ENCODE results near the gene ACP1.

Gene ACP1

DNA sequence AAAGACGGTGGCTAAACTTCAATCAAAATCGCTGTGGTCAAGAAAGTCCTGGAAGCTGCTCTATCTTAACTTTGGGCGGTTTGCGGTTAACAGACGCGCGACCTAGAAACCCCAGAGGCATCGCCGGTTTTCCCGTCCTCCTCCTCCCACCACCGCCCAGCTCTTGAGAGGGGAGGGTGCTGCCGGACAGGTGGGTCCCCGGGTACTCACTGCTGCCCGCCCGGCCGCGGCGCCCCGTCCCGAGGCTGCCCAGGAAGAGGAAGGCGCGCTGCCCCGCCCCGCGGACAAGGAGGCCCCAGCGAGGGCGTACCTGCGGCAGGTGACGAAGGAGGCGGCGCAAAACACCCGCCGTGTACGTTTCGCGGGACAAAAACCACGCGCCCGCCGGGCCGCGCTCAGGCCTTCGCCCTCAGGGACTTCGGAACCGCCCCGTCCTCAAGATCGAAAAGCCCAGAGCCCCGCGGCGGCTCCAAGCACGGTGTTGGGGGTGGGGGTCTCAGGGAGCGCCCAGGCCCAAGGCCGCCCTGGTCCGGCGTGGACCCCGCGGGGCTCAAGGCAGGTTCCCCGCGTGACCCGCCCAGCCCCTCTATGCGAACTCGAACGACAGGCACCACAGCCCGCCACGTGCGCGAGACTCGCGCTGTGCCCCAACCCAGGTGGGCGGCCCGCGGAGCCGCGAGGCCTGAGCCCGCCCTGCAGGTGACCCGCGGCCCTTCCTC, 814 bp upstream of the ACP1 start, which contains the start of gene SH3YL1:
Gene SH3YL1, minus strand, starts transcription at position 259 of the 719 bp plus-strand sequence. Its CDS starts 48 bp downstream, at position 211.
- Histone ChIP-seq H3K27ac (ENCODE audit: insufficient read depth, low read depth, low read length, poor library complexity, severe bottlenecking) (no peak within 1 kb of the TSS), H3K36me3 (ENCODE audit: control insufficient read depth, insufficient read depth, low read length) (no peaks in the 10 kb centered on the region), H3K4me1 (ENCODE audit: control insufficient read depth, insufficient read depth, low read length) (peaks cover 6% of the 10 kb centered on the region), H3K27me3 (ENCODE audit: control insufficient read depth, insufficient read depth, low read length, poor library complexity, severe bottlenecking) (peaks cover 16% of the 10 kb centered on the region), H3K9me3 (ENCODE audit: control insufficient read depth, low read length) (no peaks in the 10 kb centered on the region), H3K4me3 (ENCODE audit: insufficient read depth, low read depth, low read length) (peak within 1 kb of the TSS; percentile 76)
- 5 to 6% methylated on average over 77 of the region's 77 CpGs for WGBS, 2 experiments

DNA sequence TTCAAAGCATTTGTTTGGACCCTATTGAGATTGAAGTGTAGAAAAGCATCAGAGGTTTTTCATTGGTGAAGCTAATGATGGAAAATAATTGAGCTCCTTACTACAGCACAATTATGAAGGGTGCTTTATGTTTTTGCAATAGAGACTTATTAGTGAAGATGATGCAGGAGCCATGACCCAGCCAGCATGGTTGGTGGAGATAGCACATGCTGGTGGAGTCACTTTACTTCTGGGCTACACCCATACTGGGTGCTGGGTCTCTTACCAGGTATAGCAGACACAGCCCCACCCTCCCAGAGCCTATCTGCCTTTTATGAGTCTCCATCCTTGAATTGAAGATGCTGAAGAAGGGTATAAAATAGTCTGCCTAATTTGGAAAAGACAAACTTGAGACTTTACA, 3.6 kb downstream of the ACP1 start:
- Histone ChIP-seq H3K27ac (ENCODE audit: insufficient read depth, low read depth, low read length, poor library complexity, severe bottlenecking) (no peak overlapping the region), H3K27me3 (ENCODE audit: control insufficient read depth, insufficient read depth, low read length, poor library complexity, severe bottlenecking) (peaks cover 10% of the 10 kb centered on the region), H3K4me1 (ENCODE audit: control insufficient read depth, insufficient read depth, low read length) (peaks cover 6% of the 10 kb centered on the region), H3K4me3 (ENCODE audit: insufficient read depth, low read depth, low read length) (no peak overlapping the region), H3K9me3 (ENCODE audit: control insufficient read depth, low read length) (no peaks in the 10 kb centered on the region), H3K36me3 (ENCODE audit: control insufficient read depth, insufficient read depth, low read length) (no peaks in the 10 kb centered on the region)

DNA sequence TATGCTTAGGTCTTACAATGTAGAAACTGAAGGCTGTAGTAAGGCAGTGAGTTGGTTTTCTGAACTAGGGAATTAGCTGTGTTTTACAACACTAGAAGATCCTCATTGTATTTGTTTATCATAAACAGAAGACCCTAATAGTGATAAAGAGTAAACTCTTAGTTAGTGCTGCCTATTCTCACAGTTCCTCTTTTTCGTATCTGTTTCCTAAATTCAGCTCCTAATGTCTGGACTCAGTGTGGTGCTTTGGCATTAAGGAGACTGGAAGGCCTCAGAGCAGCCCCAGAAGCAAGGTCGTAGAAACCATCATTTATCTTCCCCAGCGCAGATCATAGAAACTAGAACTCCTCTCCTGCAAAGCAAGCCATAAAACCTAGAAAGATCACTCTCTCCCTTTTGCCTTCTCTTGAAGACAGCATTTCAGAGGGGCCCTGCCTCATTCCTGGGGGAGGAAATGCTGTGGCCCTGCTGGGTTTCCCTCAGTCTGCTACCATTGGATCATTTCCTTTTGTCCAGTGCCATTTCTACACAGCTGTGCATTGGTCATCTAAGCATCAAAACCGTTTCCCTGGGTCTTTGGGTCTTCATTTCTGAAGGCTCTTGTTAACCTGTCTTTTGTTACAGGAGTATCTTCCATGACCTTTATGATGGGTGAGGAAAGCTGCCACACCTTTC, 4.7 kb downstream of the ACP1 start:
- Histone ChIP-seq H3K4me1 (ENCODE audit: control insufficient read depth, insufficient read depth, low read length) (peaks cover 6% of the 10 kb centered on the region), H3K9me3 (ENCODE audit: control insufficient read depth, low read length) (no peaks in the 10 kb centered on the region), H3K36me3 (ENCODE audit: control insufficient read depth, insufficient read depth, low read length) (no peaks in the 10 kb centered on the region), H3K27ac (ENCODE audit: insufficient read depth, low read depth, low read length, poor library complexity, severe bottlenecking) (no peak overlapping the region), H3K4me3 (ENCODE audit: insufficient read depth, low read depth, low read length) (no peak overlapping the region), H3K27me3 (ENCODE audit: control insufficient read depth, insufficient read depth, low read length, poor library complexity, severe bottlenecking) (no peaks in the 10 kb centered on the region)
- 95 to 96% methylated on average over 4 of the region's 4 CpGs for WGBS, 2 experiments

DNA sequence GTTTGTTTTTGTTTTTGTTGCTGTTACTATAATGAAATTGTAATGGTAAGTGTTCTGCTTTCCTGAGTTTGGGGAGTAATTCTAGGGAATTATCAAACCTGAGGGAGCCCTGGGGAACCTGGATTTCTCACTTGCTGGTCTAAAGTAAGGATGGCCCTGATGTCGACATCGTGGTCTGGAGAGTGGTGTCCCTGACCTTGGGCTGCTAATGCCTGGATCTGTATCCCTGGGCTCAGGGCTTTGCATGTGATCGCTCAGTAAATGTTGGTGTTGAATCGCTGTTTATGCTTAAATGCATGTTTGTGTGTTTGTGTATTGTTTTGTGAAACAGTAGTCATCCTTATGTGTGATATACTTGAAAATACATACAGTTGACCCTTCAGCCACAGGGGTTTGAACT, 6.1 kb downstream of the ACP1 start:
- no peaks in the 10 kb centered on the region for H3K9me3 ChIP-seq (ENCODE audit: control insufficient read depth, low read length)
- peaks cover 2% of the 10 kb centered on the region for H3K36me3 ChIP-seq (ENCODE audit: control insufficient read depth, insufficient read depth, low read length)
- H3K27ac ChIP-seq (ENCODE audit: insufficient read depth, low read depth, low read length, poor library complexity, severe bottlenecking): no peak overlapping the region
- no peak overlapping the region for H3K4me3 ChIP-seq (ENCODE audit: insufficient read depth, low read depth, low read length)
- 98 to 99% methylated on average over 4 of the region's 4 CpGs for WGBS, 2 experiments
- peaks cover 3% of the 10 kb centered on the region for H3K4me1 ChIP-seq (ENCODE audit: control insufficient read depth, insufficient read depth, low read length)
- no peaks in the 10 kb centered on the region for H3K27me3 ChIP-seq (ENCODE audit: control insufficient read depth, insufficient read depth, low read length, poor library complexity, severe bottlenecking)

DNA sequence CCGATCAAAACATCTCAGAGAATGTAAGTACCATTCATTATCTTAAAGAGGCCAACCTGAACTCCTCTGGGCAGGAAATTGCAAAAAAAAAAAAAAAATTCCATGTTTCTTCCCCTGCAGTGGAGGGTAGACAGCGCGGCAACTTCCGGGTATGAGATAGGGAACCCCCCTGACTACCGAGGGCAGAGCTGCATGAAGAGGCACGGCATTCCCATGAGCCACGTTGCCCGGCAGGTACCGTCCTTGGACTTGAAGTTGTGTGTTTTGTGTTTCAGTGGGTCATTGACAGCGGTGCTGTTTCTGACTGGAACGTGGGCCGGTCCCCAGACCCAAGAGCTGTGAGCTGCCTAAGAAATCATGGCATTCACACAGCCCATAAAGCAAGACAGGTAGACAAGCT, 7.2 kb downstream of the ACP1 start:
- Histone ChIP-seq H3K4me1 (ENCODE audit: control insufficient read depth, insufficient read depth, low read length) (no peaks in the 10 kb centered on the region), H3K36me3 (ENCODE audit: control insufficient read depth, insufficient read depth, low read length) (peaks cover 5% of the 10 kb centered on the region), H3K9me3 (ENCODE audit: control insufficient read depth, low read length) (no peaks in the 10 kb centered on the region), H3K27me3 (ENCODE audit: control insufficient read depth, insufficient read depth, low read length, poor library complexity, severe bottlenecking) (no peaks in the 10 kb centered on the region), H3K4me3 (ENCODE audit: insufficient read depth, low read depth, low read length) (no peak overlapping the region), H3K27ac (ENCODE audit: insufficient read depth, low read depth, low read length, poor library complexity, severe bottlenecking) (no peak overlapping the region)
- WGBS, 2 experiments: 92 to 94% methylated on average over 12 of the region's 12 CpGs

DNA sequence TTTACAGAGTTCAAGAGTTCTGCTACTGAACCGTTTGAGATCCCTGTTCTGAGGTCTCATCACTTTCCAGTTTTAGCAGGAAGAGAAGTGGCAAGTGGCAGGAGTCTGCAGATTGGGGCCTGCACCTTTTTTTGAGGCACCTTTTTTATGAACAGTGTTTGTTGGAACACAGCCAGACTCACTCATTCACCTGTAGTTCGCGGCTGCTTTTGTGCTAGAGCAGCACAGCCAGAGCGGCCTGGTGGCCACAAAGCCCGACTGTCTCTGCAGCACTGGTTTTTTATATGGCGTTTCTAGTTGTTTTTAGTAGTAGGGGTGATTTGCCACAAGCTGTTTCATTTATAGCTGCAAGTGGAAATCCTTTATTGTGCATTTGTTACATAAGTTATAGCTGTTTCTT, 8.6 kb downstream of the ACP1 start:
- Histone ChIP-seq H3K27ac (ENCODE audit: insufficient read depth, low read depth, low read length, poor library complexity, severe bottlenecking) (no peak overlapping the region), H3K4me3 (ENCODE audit: insufficient read depth, low read depth, low read length) (no peak overlapping the region), H3K27me3 (ENCODE audit: control insufficient read depth, insufficient read depth, low read length, poor library complexity, severe bottlenecking) (no peaks in the 10 kb centered on the region), H3K36me3 (ENCODE audit: control insufficient read depth, insufficient read depth, low read length) (peaks cover 15% of the 10 kb centered on the region), H3K4me1 (ENCODE audit: control insufficient read depth, insufficient read depth, low read length) (no peaks in the 10 kb centered on the region), H3K9me3 (ENCODE audit: control insufficient read depth, low read length) (no peaks in the 10 kb centered on the region)
- WGBS, 2 experiments: 92 to 95% methylated on average over 5 of the region's 6 CpGs

DNA sequence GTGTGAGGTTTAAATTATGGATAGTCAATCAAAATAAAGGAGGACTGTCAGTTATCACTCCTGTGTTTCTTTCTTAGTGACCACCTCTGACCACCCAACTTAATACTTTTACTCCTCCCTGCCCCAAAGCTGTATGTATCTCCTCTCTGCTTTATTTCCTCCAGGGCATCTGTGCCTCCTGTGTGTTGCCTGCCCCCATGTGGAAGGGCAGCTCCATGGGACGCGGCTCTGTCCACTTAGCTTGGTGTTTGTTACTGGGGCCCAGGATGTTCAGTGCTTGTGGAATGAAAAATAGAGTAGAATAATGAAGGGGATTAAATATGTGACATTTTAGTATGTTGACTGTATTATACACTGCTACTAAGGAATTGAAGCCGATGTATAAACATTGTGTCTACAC, 9.8 kb downstream of the ACP1 start:
- H3K36me3 ChIP-seq (ENCODE audit: control insufficient read depth, insufficient read depth, low read length): peaks cover 21% of the 10 kb centered on the region
- no peaks in the 10 kb centered on the region for H3K9me3 ChIP-seq (ENCODE audit: control insufficient read depth, low read length)
- H3K27me3 ChIP-seq (ENCODE audit: control insufficient read depth, insufficient read depth, low read length, poor library complexity, severe bottlenecking): no peaks in the 10 kb centered on the region
- H3K4me3 ChIP-seq (ENCODE audit: insufficient read depth, low read depth, low read length): no peak overlapping the region
- no peak overlapping the region for H3K27ac ChIP-seq (ENCODE audit: insufficient read depth, low read depth, low read length, poor library complexity, severe bottlenecking)
- 93 to 100% methylated on average over 2 of the region's 3 CpGs for whole genome bisulfite sequencing, 2 experiments
- H3K4me1 ChIP-seq (ENCODE audit: control insufficient read depth, insufficient read depth, low read length): no peaks in the 10 kb centered on the region

DNA sequence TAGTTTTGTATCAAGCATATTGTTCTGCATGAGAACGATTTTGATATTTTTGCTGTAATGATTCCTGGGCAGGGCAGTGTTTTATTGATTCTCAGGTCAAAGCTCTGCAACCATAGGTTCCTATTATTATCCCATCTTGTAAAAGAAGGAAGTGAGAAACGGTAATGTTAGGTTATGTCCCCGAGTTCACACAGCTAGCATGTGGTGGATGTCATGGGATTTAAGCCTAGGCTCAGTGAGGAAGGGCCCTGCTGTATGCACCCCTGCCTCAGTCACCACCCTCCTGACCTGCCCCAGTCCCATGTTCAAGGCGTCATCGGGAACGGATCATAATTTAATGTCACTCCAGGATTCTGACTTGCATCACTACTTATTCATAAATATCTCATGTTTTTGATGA, 10.7 kb downstream of the ACP1 start:
- Histone ChIP-seq H3K4me3 (ENCODE audit: insufficient read depth, low read depth, low read length) (no peak overlapping the region), H3K4me1 (ENCODE audit: control insufficient read depth, insufficient read depth, low read length) (no peaks in the 10 kb centered on the region), H3K36me3 (ENCODE audit: control insufficient read depth, insufficient read depth, low read length) (peaks cover 21% of the 10 kb centered on the region), H3K27ac (ENCODE audit: insufficient read depth, low read depth, low read length, poor library complexity, severe bottlenecking) (no peak overlapping the region), H3K9me3 (ENCODE audit: control insufficient read depth, low read length) (no peaks in the 10 kb centered on the region), H3K27me3 (ENCODE audit: control insufficient read depth, insufficient read depth, low read length, poor library complexity, severe bottlenecking) (no peaks in the 10 kb centered on the region)
- 96 to 99% methylated on average over 6 of the region's 6 CpGs for WGBS, 2 experiments

DNA sequence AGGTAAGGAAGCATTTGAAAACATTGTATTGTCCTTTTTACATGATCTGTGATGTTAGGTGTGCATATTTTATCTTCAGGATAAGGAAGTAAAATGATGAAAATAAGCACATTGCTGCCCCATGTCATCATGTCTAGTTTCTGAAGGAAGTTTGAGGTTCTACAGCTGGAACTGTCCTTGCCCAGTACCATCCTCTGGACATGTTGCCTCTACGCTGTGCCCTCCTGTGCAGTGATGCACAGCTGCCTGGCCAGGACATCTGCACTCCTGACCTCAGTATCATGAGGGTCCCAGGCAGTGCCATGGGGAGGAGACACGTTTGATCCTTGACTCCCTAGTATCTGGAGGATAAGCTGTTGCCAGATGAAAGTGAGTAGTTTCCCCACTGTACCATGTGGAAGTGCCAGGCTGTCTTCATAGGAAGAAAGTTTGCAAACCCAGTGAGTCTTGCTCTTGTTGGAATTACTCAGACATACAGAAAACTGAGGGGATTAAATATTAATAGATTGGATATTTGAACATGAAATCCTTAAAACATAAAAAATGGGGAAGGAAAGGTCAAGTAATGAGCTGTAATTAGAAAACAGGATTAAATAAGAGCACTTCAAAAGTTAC, 13.7 kb downstream of the ACP1 start:
- no peaks in the 10 kb centered on the region for H3K27me3 ChIP-seq (ENCODE audit: control insufficient read depth, insufficient read depth, low read length, poor library complexity, severe bottlenecking)
- peaks cover 25% of the 10 kb centered on the region for H3K36me3 ChIP-seq (ENCODE audit: control insufficient read depth, insufficient read depth, low read length)
- 93 to 94% methylated on average over 2 of the region's 2 CpGs for WGBS, 2 experiments
- no peak overlapping the region for H3K4me3 ChIP-seq (ENCODE audit: insufficient read depth, low read depth, low read length)
- H3K9me3 ChIP-seq (ENCODE audit: control insufficient read depth, low read length): no peaks in the 10 kb centered on the region
- no peak overlapping the region for H3K27ac ChIP-seq (ENCODE audit: insufficient read depth, low read depth, low read length, poor library complexity, severe bottlenecking)
- no peaks in the 10 kb centered on the region for H3K4me1 ChIP-seq (ENCODE audit: control insufficient read depth, insufficient read depth, low read length)

DNA sequence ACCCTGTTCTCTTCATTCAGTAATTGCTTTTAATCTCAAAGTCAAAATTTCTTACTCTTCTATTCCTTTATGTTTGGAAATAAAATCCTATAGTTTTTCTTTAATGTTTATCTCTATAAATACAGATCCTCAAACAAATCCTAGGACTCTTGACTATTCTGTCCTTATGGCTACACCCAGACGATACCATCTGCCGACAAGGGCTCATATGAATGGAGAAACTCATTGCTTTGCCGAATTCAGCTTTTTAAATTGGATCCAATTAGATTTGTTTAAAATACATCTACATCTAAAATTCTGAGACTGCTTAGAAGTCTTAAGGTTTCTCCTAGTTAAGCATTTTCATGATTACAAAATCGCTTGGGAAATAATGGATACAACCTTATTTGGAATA, 14.2 kb downstream of the ACP1 start:
- no peak overlapping the region for H3K4me3 ChIP-seq (ENCODE audit: insufficient read depth, low read depth, low read length)
- 96 to 100% methylated on average over 3 to 4 of the region's 4 CpGs for WGBS, 2 experiments
- H3K36me3 ChIP-seq (ENCODE audit: control insufficient read depth, insufficient read depth, low read length): peaks cover 25% of the 10 kb centered on the region

More for the DNA sequence above, 14.2 kb downstream of the ACP1 start:
- H3K4me1 ChIP-seq (ENCODE audit: control insufficient read depth, insufficient read depth, low read length): peaks cover under 1% of the 10 kb centered on the region
- no peak overlapping the region for H3K27ac ChIP-seq (ENCODE audit: insufficient read depth, low read depth, low read length, poor library complexity, severe bottlenecking)
- no peaks in the 10 kb centered on the region for H3K27me3 ChIP-seq (ENCODE audit: control insufficient read depth, insufficient read depth, low read length, poor library complexity, severe bottlenecking)
- H3K9me3 ChIP-seq (ENCODE audit: control insufficient read depth, low read length): no peaks in the 10 kb centered on the region

All from ectodermal cell (in vitro differentiated cells).